CD4-positive, alpha-beta T cell treated with Interleukin-6 for 4 hours (primary cell): ENCODE data around the gene MED19.
"Not testable (repeated sequence)": the region's sequence is repeated elsewhere in the genome, so short reads cannot be mapped to it uniquely, and the experiment has no call there.

Experiments used
- DNase-seq: peaks from one replicate; pipeline ENCODE4 v3.0.0-alpha.2; 2020; ENCODE audit warnings: mixed read lengths

Gene MED19

GRCh38 chr11:57703341-57703740 lies 8.7 kb downstream of the MED19 start:
- no peak for DNase-seq

GRCh38 chr11:57700425-57700824 lies 11.6 kb downstream of the MED19 start:
- no peak for DNase-seq

GRCh38 chr11:57699813-57700212 lies 12.2 kb downstream of the MED19 start:
- DNase-seq = no peak

GRCh38 chr11:57698843-57699365 lies 13.1 kb downstream of the MED19 start:
- no peak for DNase-seq

GRCh38 chr11:57690474-57690873 lies 21.5 kb downstream of the MED19 start:
- not testable (repeated sequence) for DNase-seq

GRCh38 chr11:57681168-57681567 lies 30.8 kb downstream of the MED19 start:
- no peak for DNase-seq

GRCh38 chr11:57680552-57680874 lies 31.5 kb downstream of the MED19 start:
- no peak for DNase-seq

GRCh38 chr11:57679396-57679795 lies 32.6 kb downstream of the MED19 start:
- DNase-seq = no peak

- no peak for DNase-seq
These were observed 36.7 kb downstream of the MED19 start for GRCh38 chr11:57675176-57675941.

- no peak for DNase-seq
These were observed 37.8 kb downstream of the MED19 start for GRCh38 chr11:57674251-57674650.

GRCh38 chr11:57668434-57668782 lies 43.6 kb downstream of the MED19 start:
- peak; percentile 47 for DNase-seq

GRCh38 chr11:57667736-57668433 lies 44.1 kb downstream of the MED19 start, which contains the start of gene ZDHHC5:
Gene ZDHHC5 (plus strand): TSS chr11:57668114. CDS start chr11:57673091, 4,977 bp downstream.
- peak; percentile 99 for DNase-seq

GRCh38 chr11:57667117-57667735 lies 44.8 kb downstream of the MED19 start:
- DNase-seq = peak; percentile 93

- DNase-seq = no peak
These were observed 48.0 kb downstream of the MED19 start for GRCh38 chr11:57663975-57664374.

- no peak for DNase-seq
These were observed 49.1 kb downstream of the MED19 start for GRCh38 chr11:57662893-57663292.

GRCh38 chr11:57659669-57660068 lies 52.3 kb downstream of the MED19 start:
- no peak for DNase-seq

GRCh38 chr11:57658023-57658361 lies 54.0 kb downstream of the MED19 start:
- DNase-seq = no peak

- DNase-seq = peak; percentile 100
These were observed 54.6 kb downstream of the MED19 start, which contains the start of gene CLP1 for GRCh38 chr11:57657194-57658022. Gene CLP1 (plus strand): TSS chr11:57657762. CDS start chr11:57659477, 1,715 bp downstream.

GRCh38 chr11:57656885-57657193 lies 55.2 kb downstream of the MED19 start:
- no peak for DNase-seq
